HepG2 (cell line): ENCODE results near the gene CEP76. TPM values are rescaled to one million over a fixed set of nuclear protein-coding genes. Genes with fewer than 3 reads are reported as not detected.

Experiments used
- ARID4A ChIP-seq: sonication (generic); formaldehyde crosslinking; IDR thresholded peaks from 2 replicates; pipeline ENCODE4 v1.5.0; 2020; ENCODE audit warnings: mild to moderate bottlenecking, missing genetic modification reagents, borderline replicate concordance
- ATF4 ChIP-seq, 2 experiments: fragments of 450-650 bp in 1 of 2; sonication (generic) in 1 of 2; formaldehyde crosslinking; IDR thresholded peaks; 2 replicates each; pipeline versions ENCODE4 v1.5.0 to v1.8.0; 2020 to 2022; ENCODE audit warnings: mild to moderate bottlenecking in 1 of 2, missing genetic modification reagents in 1 of 2
- ATF7 ChIP-seq, 2 experiments: fragments of 450-650 bp in 1 of 2; sonication (generic) in 1 of 2; formaldehyde crosslinking in 1 of 2; IDR thresholded peaks; 2 replicates each; pipeline versions ENCODE4 v1.4.0 to v1.6.1; 2016 to 2020; ENCODE audit warnings: antibody characterized with exemption in 1 of 2, mild to moderate bottlenecking in 1 of 2, missing genetic modification reagents in 1 of 2
- DDIT3 ChIP-seq: sonication (generic); formaldehyde crosslinking; IDR thresholded peaks from 2 replicates; pipeline ENCODE4 v1.4.0; 2020; ENCODE audit warnings: mild to moderate bottlenecking, missing genetic modification reagents
- EED ChIP-seq: sonication (generic); formaldehyde crosslinking; IDR thresholded peaks from 2 replicates; pipeline ENCODE4 v1.5.0; 2020; ENCODE audit warnings: mild to moderate bottlenecking, missing genetic modification reagents
- HOXA3 ChIP-seq: sonication (generic); formaldehyde crosslinking; IDR thresholded peaks from 2 replicates; pipeline ENCODE4 v1.5.0; 2020; ENCODE audit warnings: missing genetic modification reagents
- MXD1 ChIP-seq: sonication (generic); formaldehyde crosslinking; IDR thresholded peaks from 2 replicates; pipeline ENCODE4 v1.4.0; 2020; ENCODE audit warnings: mild to moderate bottlenecking, missing genetic modification reagents
- NFIC ChIP-seq: IDR thresholded peaks from 2 replicates; pipeline ENCODE4 v1.6.1; 2012; ENCODE audit warnings: mild to moderate bottlenecking, low read length, inconsistent platforms
- NFYC ChIP-seq: IDR thresholded peaks from 2 replicates; pipeline ENCODE4 v1.6.1; 2016; ENCODE audit warnings: missing genetic modification reagents, missing compliant biosample characterization
- PLRG1 ChIP-seq: fragments of 450-650 bp; conservative IDR thresholded peaks from 2 replicates; pipeline ENCODE4 v1.6.1; 2016
- SSRP1 ChIP-seq: IDR thresholded peaks from 2 replicates; pipeline ENCODE4 v1.6.1; 2016; ENCODE audit warnings: control low read depth
- ZBTB21 ChIP-seq: sonication (generic); formaldehyde crosslinking; IDR thresholded peaks from 2 replicates; pipeline ENCODE4 v1.4.0; 2020; ENCODE audit warnings: missing genetic modification reagents
- ZBTB8A ChIP-seq: sonication (generic); formaldehyde crosslinking; IDR thresholded peaks from 2 replicates; pipeline ENCODE4 v1.4.0; 2020; ENCODE audit warnings: mild to moderate bottlenecking, low read depth, missing genetic modification reagents, borderline replicate concordance
- ZKSCAN5 ChIP-seq: sonication (generic); formaldehyde crosslinking; IDR thresholded peaks from 2 replicates; pipeline ENCODE4 v1.5.1; 2020; ENCODE audit warnings: mild to moderate bottlenecking, missing genetic modification reagents
- ZNF18 ChIP-seq: sonication (generic); formaldehyde crosslinking; IDR thresholded peaks from 2 replicates; pipeline ENCODE4 v1.8.0; 2022; ENCODE audit warnings: mild to moderate bottlenecking, missing genetic modification reagents; ENCODE audit not compliant: insufficient replicate concordance
- ZNF761 ChIP-seq: sonication (generic); formaldehyde crosslinking; conservative IDR thresholded peaks from 2 replicates; pipeline ENCODE4 v1.4.0; 2020; ENCODE audit warnings: mild to moderate bottlenecking, missing genetic modification reagents
- ZNF83 ChIP-seq: sonication (generic); formaldehyde crosslinking; IDR thresholded peaks from 2 replicates; pipeline ENCODE4 v1.4.0; 2020; ENCODE audit warnings: missing genetic modification reagents, mild to moderate bottlenecking, borderline replicate concordance
- ZNF883 ChIP-seq: sonication (generic); formaldehyde crosslinking; IDR thresholded peaks from 2 replicates; pipeline ENCODE4 v1.5.1; 2020; ENCODE audit warnings: mild to moderate bottlenecking, missing genetic modification reagents; ENCODE audit errors: not compliant biosample characterization
- polyA plus RNA-seq, 8 experiments: library from polyadenylated mRNA; depleted of rRNA in 3 of 8; stranded (reverse) in 7 of 8; unstranded in 1 of 8; fragments of >200 nt; fragmentation: Illumina TruSeq in 4 of 8; extraction: Trizol in 4 of 8; gene quantifications; 2 replicates each; pipeline versions ENCODE4 v1.2.1 to v1.2.3, GENCODE V29; 2011 to 2016; ENCODE audit warnings: low read depth in 4 of 8, missing spikeins in 1 of 8, mixed read lengths in 1 of 8; ENCODE audit not compliant: insufficient read depth in 1 of 8
- total RNA-seq, 5 experiments: library from RNA; depleted of rRNA; stranded (reverse); fragments of >200 nt; fragmentation: Illumina TruSeq; extraction: Trizol; gene quantifications; 2 replicates each; pipeline ENCODE4 v1.2.3, GENCODE V29; 2016; ENCODE audit warnings: low read depth in 1 of 5

The CEP76 gene
- total and polyA plus RNA-seq, 2 of the 13 experiments (the other 11 are each of a cell fraction or from before 2014, with no cell fraction given): 13.9 to 15.1 TPM

- TF ChIP-seq ARID4A (CRISPR knock-in tag): peak; percentile 95
- TF ChIP-seq NFIC: no peak
- TF ChIP-seq PLRG1: no peak
- TF ChIP-seq ZKSCAN5 (CRISPR knock-in tag): no peak
- TF ChIP-seq ZBTB8A (CRISPR knock-in tag): no peak
- peak; percentile 66 for TF ChIP-seq HOXA3 (CRISPR knock-in tag)
- 0 out of 2 replicates have a peak, but pooled peaks have one; percentile 9 for TF ChIP-seq NFYC
- no peak for TF ChIP-seq ATF4 (CRISPR knock-in tag; IDR thresholded peaks at IDR 0.05)
- TF ChIP-seq SSRP1 (CRISPR knock-in tag): no peak
- no peak for TF ChIP-seq ZBTB21 (CRISPR knock-in tag)
- TF ChIP-seq MXD1 (CRISPR knock-in tag): peak; percentile 69; the same call in 1 of the 2 replicates
- TF ChIP-seq ZNF761 (CRISPR knock-in tag): peak; percentile 63; the same call in 1 of the 2 replicates
- no peak for TF ChIP-seq DDIT3 (CRISPR knock-in tag)
- no peak for TF ChIP-seq ZNF883 (CRISPR knock-in tag)
- 0 out of 2 replicates have a peak, but pooled peaks have one; percentile 63 for TF ChIP-seq EED (CRISPR knock-in tag)
- TF ChIP-seq ZNF83 (CRISPR knock-in tag): peak; percentile 78; the same call in 1 of the 2 replicates
- TF ChIP-seq ZNF18 (CRISPR knock-in tag): peak; percentile 36
- TF ChIP-seq ATF7 (IDR thresholded peaks at IDR 0.05): no peak
- no peak for TF ChIP-seq ATF7 (CRISPR knock-in tag; IDR thresholded peaks at IDR 0.05)
These were observed at the start of gene CEP76, which contains the start of gene PSMG2 (continued) for GRCh38 chr18:12702221-12703095.
